SK-N-SH (cell line): ENCODE results near the gene CENPE. TPM values are rescaled to one million over a fixed set of nuclear protein-coding genes. Genes with fewer than 3 reads are reported as not detected.

Experiments used
- CTCF ChIA-PET: fragments of 300-600, 350-600 bp; formaldehyde crosslinking; extraction: SDS; loops from one replicate; lab custom pipeline; 2021; lab: Yijun Ruan, JAX
- POLR2A ChIA-PET: fragments of 350-600 bp; sonication (Branson Sonifier 250); formaldehyde crosslinking; extraction: SDS; loops from one replicate; lab custom pipeline; 2020; ENCODE audit warnings: antibody characterized with exemption, inconsistent platforms; lab: Yijun Ruan, JAX
- DNase-seq: peaks from one replicate; pipeline ENCODE4 v3.0.0; 2012
- H2AFZ ChIP-seq: fragments of 200-600 bp; sonication (generic); 2 replicates; pipeline ENCODE4 v1.8.1; 2016; ENCODE audit warnings: antibody characterized with exemption, mild to moderate bottlenecking, low read depth
- H3F3A ChIP-seq: fragments of 200-600 bp; sonication (generic); replicated peaks from 2 replicates; pipeline ENCODE3; 2016; ENCODE audit warnings: antibody characterized with exemption, mild to moderate bottlenecking; ENCODE audit not compliant: insufficient read depth
- H3K27ac ChIP-seq, 2 experiments: fragments of 200-500 bp in 1 of 2; fragments of 200-600 bp in 1 of 2; sonication (Bioruptor generic) in 1 of 2; sonication (generic), shearing (Covaris generic) in 1 of 2; 2 replicates each; pipeline versions ENCODE4 v1.5.1 to v1.6.1; 2014 to 2016; ENCODE audit warnings: low read depth in 2 of 2, inconsistent platforms in 1 of 2, low read length in 1 of 2, mild to moderate bottlenecking in 1 of 2, mixed read lengths in 1 of 2
- H3K27me3 ChIP-seq: fragments of 200-600 bp; sonication (generic), shearing (Covaris generic); 2 replicates; pipeline ENCODE4 v1.6.1; 2016; ENCODE audit warnings: mixed run types; ENCODE audit not compliant: insufficient read depth
- H3K36me3 ChIP-seq, 2 experiments: fragments of 200-500 bp in 1 of 2; fragments of 200-600 bp in 1 of 2; sonication (Bioruptor generic) in 1 of 2; sonication (generic) in 1 of 2; replicated peaks in 1 of 2; 2 replicates each; pipeline versions ENCODE3 to v1.5.1; 2014 to 2016; ENCODE audit warnings: low read length in 1 of 2, mild to moderate bottlenecking in 1 of 2; ENCODE audit not compliant: insufficient read depth in 2 of 2, control insufficient read depth in 1 of 2
- H3K4me1 ChIP-seq, 2 experiments: fragments of 200-500 bp in 1 of 2; fragments of 200-600 bp in 1 of 2; sonication (Bioruptor generic) in 1 of 2; sonication (generic), shearing (Covaris generic) in 1 of 2; 2 replicates each; pipeline versions ENCODE4 v1.5.1 to v1.6.1; 2014 to 2016; ENCODE audit warnings: low read depth in 1 of 2, low read length in 1 of 2, mixed run types in 1 of 2; ENCODE audit not compliant: insufficient read depth in 2 of 2, control insufficient read depth in 1 of 2
- H3K4me2 ChIP-seq: fragments of 200-600 bp; sonication (generic), shearing (Covaris generic); 2 replicates; pipeline ENCODE4 v1.6.1; 2017; ENCODE audit warnings: mixed run types
- H3K4me3 ChIP-seq, 2 experiments: fragments of 200-500 bp in 1 of 2; fragments of 200-600 bp in 1 of 2; sonication (Bioruptor generic) in 1 of 2; sonication (generic), shearing (Covaris generic) in 1 of 2; 2 replicates each; pipeline versions ENCODE4 v1.5.1 to v1.8.1; 2014 to 2016; ENCODE audit warnings: low read depth in 2 of 2, inconsistent platforms in 1 of 2, low read length in 1 of 2, mild to moderate bottlenecking in 1 of 2, mixed read lengths in 1 of 2, moderate library complexity in 1 of 2
- H3K79me2 ChIP-seq: fragments of 200-600 bp; sonication (generic); 2 replicates; pipeline ENCODE4 v1.8.1; 2017; ENCODE audit warnings: mild to moderate bottlenecking; ENCODE audit not compliant: insufficient read depth
- H3K9ac ChIP-seq: fragments of 200-600 bp; sonication (generic); 2 replicates; pipeline ENCODE4 v1.6.1; 2017; ENCODE audit warnings: mixed run types
- H3K9me2 ChIP-seq: fragments of 200-600 bp; sonication (generic); 2 replicates; pipeline ENCODE4 v1.6.1; 2017; ENCODE audit warnings: mixed run types
- H3K9me3 ChIP-seq: fragments of 200-600 bp; sonication (generic); 2 replicates; pipeline ENCODE4 v1.6.1; 2017; ENCODE audit warnings: mixed run types, mild to moderate bottlenecking, moderate library complexity
- H4K20me1 ChIP-seq: fragments of 200-600 bp; sonication (generic); 2 replicates; pipeline ENCODE4 v1.6.1; 2017; ENCODE audit warnings: mild to moderate bottlenecking, mixed run types; ENCODE audit not compliant: insufficient read depth
- EP300 ChIP-seq, 2 experiments: IDR thresholded peaks; 2 replicates each; pipeline versions ENCODE4 v1.4.0 to v1.6.1; 2012; ENCODE audit warnings: borderline replicate concordance in 1 of 2, low read depth in 1 of 2, low read length in 1 of 2
- FOSL2 ChIP-seq: IDR thresholded peaks from 2 replicates; pipeline ENCODE4 v1.4.0; 2012; ENCODE audit warnings: low read depth, mild to moderate bottlenecking, moderate library complexity, borderline replicate concordance
- FOXM1 ChIP-seq: IDR thresholded peaks from 2 replicates; pipeline ENCODE4 v1.4.0; 2012; ENCODE audit warnings: low read depth, mild to moderate bottlenecking
- GATA2 ChIP-seq: sonication (generic); formaldehyde crosslinking; IDR thresholded peaks from 2 replicates; pipeline ENCODE4 v1.5.0; 2020; ENCODE audit warnings: mild to moderate bottlenecking, missing genetic modification reagents
- MEF2A ChIP-seq: IDR thresholded peaks from 2 replicates; pipeline ENCODE4 v1.4.0; 2012; ENCODE audit warnings: low read depth, borderline replicate concordance
- NRF1 ChIP-seq: IDR thresholded peaks from 2 replicates; pipeline ENCODE4 v1.6.1; 2012; ENCODE audit warnings: low read depth, mild to moderate bottlenecking, low read length
- POLR2AphosphoS5 ChIP-seq: IDR thresholded peaks from 2 replicates; pipeline ENCODE4 v1.6.1; 2012; ENCODE audit warnings: low read depth, low read length
- RAD21 ChIP-seq: IDR thresholded peaks from 2 replicates; pipeline ENCODE4 v1.6.1; 2012; ENCODE audit warnings: mild to moderate bottlenecking, low read length
- RFX5 ChIP-seq: IDR thresholded peaks from 2 replicates; pipeline ENCODE4 v1.6.1; 2012; ENCODE audit warnings: mild to moderate bottlenecking, improper control_type of control experiment, low read length
- RXRA ChIP-seq: IDR thresholded peaks from 2 replicates; pipeline ENCODE4 v1.4.0; 2012; ENCODE audit warnings: low read depth, mild to moderate bottlenecking, borderline replicate concordance
- SIN3A ChIP-seq: IDR thresholded peaks from 2 replicates; pipeline ENCODE4 v1.6.1; 2012; ENCODE audit warnings: low read depth, mild to moderate bottlenecking, low read length, moderate library complexity, borderline replicate concordance
- TAF1 ChIP-seq: IDR thresholded peaks from 2 replicates; pipeline ENCODE4 v1.6.1; 2012; ENCODE audit warnings: low read depth, mild to moderate bottlenecking, low read length, moderate library complexity, borderline replicate concordance
- WGBS: methylation state at CpG from one replicate; pipeline ENCODE4 v1.1.6; 2017; ENCODE audit warnings: low lambda C conversion rate; 5-methylcytosine and 5-hydroxymethylcytosine counted together
- polyA plus RNA-seq, 3 experiments: library from polyadenylated mRNA; depleted of rRNA; stranded (reverse); fragments of >200 nt; gene quantifications; 2 replicates each; pipeline ENCODE4 v1.2.3, GENCODE V29; 2012
- TF ChIP-seq, protein P1 (sequence below): IDR thresholded peaks from 2 replicates; pipeline ENCODE4 v1.4.0; 2012; ENCODE audit warnings: low read depth, borderline replicate concordance
- TF ChIP-seq, protein P2 (sequence below): IDR thresholded peaks from 2 replicates; pipeline ENCODE4 v1.4.0; 2012; ENCODE audit warnings: low read depth
- TF ChIP-seq, protein P3 (sequence below): IDR thresholded peaks from 2 replicates; pipeline ENCODE4 v1.6.1; 2012; ENCODE audit warnings: mild to moderate bottlenecking, low read depth, low read length, moderate library complexity
- TF ChIP-seq, protein P4 (sequence below): IDR thresholded peaks from 2 replicates; pipeline ENCODE4 v1.4.0; 2012; ENCODE audit warnings: low read depth, borderline replicate concordance
- TF ChIP-seq, protein P5 (sequence below): fragments of 150-350 bp; IDR thresholded peaks from 2 replicates; pipeline ENCODE4 v1.6.1; 2017; ENCODE audit warnings: antibody characterized with exemption, low read length, low read depth, borderline replicate concordance

CENPE gene
- polyA plus RNA-seq, 1 of the 3 experiments (the other 2 are of a cell fraction) = 1.7 TPM

DNA sequence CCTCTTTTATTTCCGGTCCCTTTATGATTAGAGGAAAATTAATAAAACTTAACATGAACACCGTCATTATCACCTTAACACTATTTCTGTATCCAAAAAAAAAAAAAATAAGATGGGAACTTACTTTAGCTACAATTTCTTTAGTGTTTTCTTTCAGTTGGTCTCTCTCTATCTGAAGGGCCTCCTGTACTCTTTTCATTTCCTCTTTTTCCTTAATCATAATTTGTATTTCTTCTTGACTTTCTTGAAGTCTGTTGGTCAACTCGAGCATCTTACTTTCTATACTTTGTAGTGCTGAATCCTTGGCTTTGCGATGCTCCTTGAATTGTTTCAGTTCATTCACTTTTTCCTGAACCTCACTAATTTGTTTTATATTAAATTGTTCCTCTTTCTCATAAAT is 53.2 kb downstream of the CENPE start:
- no peak overlapping the region for H3K4me2 ChIP-seq
- H3K36me3 ChIP-seq = peaks cover 58 to 76% of the 10 kb centered on the region in 2 experiments
- H3K27me3 ChIP-seq = no peaks in the 10 kb centered on the region
- no peak overlapping the region for H3K4me3 ChIP-seq
- H3K4me1 ChIP-seq = peaks cover 0 to 2% of the 10 kb centered on the region in 2 experiments; a peak in 1 of 4 replicates
- ChIA-PET POLR2A (no interaction called here), CTCF (interaction anchor here (1.4 kb wide), 1 partner anchor 9 kb away, joined by 3 read pairs; no protein-coding TSS in a partner anchor)
- no peak overlapping the region for H3K9ac ChIP-seq
- no peaks in the 10 kb centered on the region for H3K9me3 ChIP-seq
- TF ChIP-seq, protein P1, sequence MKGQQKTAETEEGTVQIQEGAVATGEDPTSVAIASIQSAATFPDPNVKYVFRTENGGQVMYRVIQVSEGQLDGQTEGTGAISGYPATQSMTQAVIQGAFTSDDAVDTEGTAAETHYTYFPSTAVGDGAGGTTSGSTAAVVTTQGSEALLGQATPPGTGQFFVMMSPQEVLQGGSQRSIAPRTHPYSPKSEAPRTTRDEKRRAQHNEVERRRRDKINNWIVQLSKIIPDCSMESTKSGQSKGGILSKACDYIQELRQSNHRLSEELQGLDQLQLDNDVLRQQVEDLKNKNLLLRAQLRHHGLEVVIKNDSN = no peak
- TF ChIP-seq, protein P2, sequence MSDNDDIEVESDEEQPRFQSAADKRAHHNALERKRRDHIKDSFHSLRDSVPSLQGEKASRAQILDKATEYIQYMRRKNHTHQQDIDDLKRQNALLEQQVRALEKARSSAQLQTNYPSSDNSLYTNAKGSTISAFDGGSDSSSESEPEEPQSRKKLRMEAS = no peak
- TF ChIP-seq, protein P3, sequence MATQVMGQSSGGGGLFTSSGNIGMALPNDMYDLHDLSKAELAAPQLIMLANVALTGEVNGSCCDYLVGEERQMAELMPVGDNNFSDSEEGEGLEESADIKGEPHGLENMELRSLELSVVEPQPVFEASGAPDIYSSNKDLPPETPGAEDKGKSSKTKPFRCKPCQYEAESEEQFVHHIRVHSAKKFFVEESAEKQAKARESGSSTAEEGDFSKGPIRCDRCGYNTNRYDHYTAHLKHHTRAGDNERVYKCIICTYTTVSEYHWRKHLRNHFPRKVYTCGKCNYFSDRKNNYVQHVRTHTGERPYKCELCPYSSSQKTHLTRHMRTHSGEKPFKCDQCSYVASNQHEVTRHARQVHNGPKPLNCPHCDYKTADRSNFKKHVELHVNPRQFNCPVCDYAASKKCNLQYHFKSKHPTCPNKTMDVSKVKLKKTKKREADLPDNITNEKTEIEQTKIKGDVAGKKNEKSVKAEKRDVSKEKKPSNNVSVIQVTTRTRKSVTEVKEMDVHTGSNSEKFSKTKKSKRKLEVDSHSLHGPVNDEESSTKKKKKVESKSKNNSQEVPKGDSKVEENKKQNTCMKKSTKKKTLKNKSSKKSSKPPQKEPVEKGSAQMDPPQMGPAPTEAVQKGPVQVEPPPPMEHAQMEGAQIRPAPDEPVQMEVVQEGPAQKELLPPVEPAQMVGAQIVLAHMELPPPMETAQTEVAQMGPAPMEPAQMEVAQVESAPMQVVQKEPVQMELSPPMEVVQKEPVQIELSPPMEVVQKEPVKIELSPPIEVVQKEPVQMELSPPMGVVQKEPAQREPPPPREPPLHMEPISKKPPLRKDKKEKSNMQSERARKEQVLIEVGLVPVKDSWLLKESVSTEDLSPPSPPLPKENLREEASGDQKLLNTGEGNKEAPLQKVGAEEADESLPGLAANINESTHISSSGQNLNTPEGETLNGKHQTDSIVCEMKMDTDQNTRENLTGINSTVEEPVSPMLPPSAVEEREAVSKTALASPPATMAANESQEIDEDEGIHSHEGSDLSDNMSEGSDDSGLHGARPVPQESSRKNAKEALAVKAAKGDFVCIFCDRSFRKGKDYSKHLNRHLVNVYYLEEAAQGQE = no peak
- TF ChIP-seq POLR2AphosphoS5 = no peak
- no peak for TF ChIP-seq RAD21
- TF ChIP-seq RFX5 = no peak
- no peak for TF ChIP-seq SIN3A
- no peak for TF ChIP-seq FOXM1
- no peak for TF ChIP-seq NRF1
- TF ChIP-seq TAF1 = no peak
- TF ChIP-seq MEF2A = no peak
- no peak for TF ChIP-seq EP300 (IDR thresholded peaks at IDR 0.05; ENCODE audit: borderline replicate concordance in 1 of 2, low read depth in 1 of 2, low read length in 1 of 2)
- TF ChIP-seq, protein P4, sequence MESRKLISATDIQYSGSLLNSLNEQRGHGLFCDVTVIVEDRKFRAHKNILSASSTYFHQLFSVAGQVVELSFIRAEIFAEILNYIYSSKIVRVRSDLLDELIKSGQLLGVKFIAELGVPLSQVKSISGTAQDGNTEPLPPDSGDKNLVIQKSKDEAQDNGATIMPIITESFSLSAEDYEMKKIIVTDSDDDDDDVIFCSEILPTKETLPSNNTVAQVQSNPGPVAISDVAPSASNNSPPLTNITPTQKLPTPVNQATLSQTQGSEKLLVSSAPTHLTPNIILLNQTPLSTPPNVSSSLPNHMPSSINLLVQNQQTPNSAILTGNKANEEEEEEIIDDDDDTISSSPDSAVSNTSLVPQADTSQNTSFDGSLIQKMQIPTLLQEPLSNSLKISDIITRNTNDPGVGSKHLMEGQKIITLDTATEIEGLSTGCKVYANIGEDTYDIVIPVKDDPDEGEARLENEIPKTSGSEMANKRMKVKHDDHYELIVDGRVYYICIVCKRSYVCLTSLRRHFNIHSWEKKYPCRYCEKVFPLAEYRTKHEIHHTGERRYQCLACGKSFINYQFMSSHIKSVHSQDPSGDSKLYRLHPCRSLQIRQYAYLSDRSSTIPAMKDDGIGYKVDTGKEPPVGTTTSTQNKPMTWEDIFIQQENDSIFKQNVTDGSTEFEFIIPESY = no peak
- no peak for TF ChIP-seq RXRA
- no peak for TF ChIP-seq FOSL2
- no peak for TF ChIP-seq GATA2
- TF ChIP-seq, protein P5, sequence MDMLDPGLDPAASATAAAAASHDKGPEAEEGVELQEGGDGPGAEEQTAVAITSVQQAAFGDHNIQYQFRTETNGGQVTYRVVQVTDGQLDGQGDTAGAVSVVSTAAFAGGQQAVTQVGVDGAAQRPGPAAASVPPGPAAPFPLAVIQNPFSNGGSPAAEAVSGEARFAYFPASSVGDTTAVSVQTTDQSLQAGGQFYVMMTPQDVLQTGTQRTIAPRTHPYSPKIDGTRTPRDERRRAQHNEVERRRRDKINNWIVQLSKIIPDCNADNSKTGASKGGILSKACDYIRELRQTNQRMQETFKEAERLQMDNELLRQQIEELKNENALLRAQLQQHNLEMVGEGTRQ = no peak
- H4K20me1 ChIP-seq = no peaks in the 10 kb centered on the region
- H3K9me2 ChIP-seq = no peaks in the 10 kb centered on the region
- WGBS = 94% methylated on average over 4 of the region's 4 CpGs
- no peak for DNase-seq
- no peaks in the 10 kb centered on the region for H3K79me2 ChIP-seq
- no peak overlapping the region for H3K27ac ChIP-seq
- peaks cover 10% of the 10 kb centered on the region for H3F3A ChIP-seq
- no peak overlapping the region for H2AFZ ChIP-seq
